Astrocyte (in vitro differentiated cells and primary cell): ENCODE results near the gene NT5C3A. TPM values are rescaled to one million over a fixed set of nuclear protein-coding genes. Genes with fewer than 3 reads are reported as not detected.

Experiments used
- DNase-seq: peaks from one replicate; pipeline ENCODE4 v3.0.0-alpha.2; 2010; ENCODE audit warnings: low read depth
- FAIRE-seq: peaks from 2 replicates; lab custom pipeline; 2011; peaks lifted over from hg19 to GRCh38; lab: Jason Lieb, UNC
- H2AFZ ChIP-seq: 2 replicates; pipeline ENCODE4 v1.6.0; 2012; ENCODE audit warnings: low read depth, low read length, inconsistent platforms
- H3K27ac ChIP-seq: 2 replicates; pipeline ENCODE4 v1.5.1; 2011; ENCODE audit warnings: low read depth, low read length, inconsistent platforms
- H3K27me3 ChIP-seq: 2 replicates; pipeline ENCODE4 v1.6.0; 2011; ENCODE audit warnings: low read length, inconsistent platforms; ENCODE audit not compliant: insufficient read depth
- H3K36me3 ChIP-seq: 2 replicates; pipeline ENCODE4 v1.5.1; 2011; ENCODE audit warnings: low read length, inconsistent platforms; ENCODE audit not compliant: insufficient read depth
- H3K4me1 ChIP-seq: 2 replicates; pipeline ENCODE4 v1.5.1; 2011; ENCODE audit warnings: low read length, inconsistent platforms; ENCODE audit not compliant: insufficient read depth
- H3K4me2 ChIP-seq: 2 replicates; pipeline ENCODE4 v1.6.0; 2012; ENCODE audit warnings: low read length, inconsistent platforms
- H3K4me3 ChIP-seq: 2 replicates; pipeline ENCODE4 v1.5.1; 2011; ENCODE audit warnings: low read depth, mild to moderate bottlenecking, low read length, inconsistent platforms; ENCODE audit not compliant: insufficient read depth
- H3K79me2 ChIP-seq: 2 replicates; pipeline ENCODE4 v1.6.0; 2012; ENCODE audit warnings: mild to moderate bottlenecking, low read length, inconsistent platforms; ENCODE audit not compliant: insufficient read depth
- H3K9ac ChIP-seq: 2 replicates; pipeline ENCODE4 v1.6.0; 2012; ENCODE audit warnings: mild to moderate bottlenecking, low read length, inconsistent platforms
- H3K9me3 ChIP-seq: 2 replicates; pipeline ENCODE4 v1.5.1; 2012; ENCODE audit warnings: low read depth, mild to moderate bottlenecking, low read length, inconsistent platforms; ENCODE audit not compliant: insufficient read depth
- H4K20me1 ChIP-seq: 2 replicates; pipeline ENCODE4 v1.6.0; 2012; ENCODE audit warnings: low read length, inconsistent platforms; ENCODE audit not compliant: insufficient read depth
- H3K27ac Mint-ChIP-seq: one replicate; pipeline ENCODE4 v1.8.0; 2021; ENCODE audit warnings: mild to moderate bottlenecking, mixed read lengths; ENCODE audit not compliant: unreplicated experiment
- H3K27me3 Mint-ChIP-seq: one replicate; pipeline ENCODE4 v1.8.0; 2021; ENCODE audit warnings: low read depth, mixed read lengths; ENCODE audit not compliant: unreplicated experiment
- H3K36me3 Mint-ChIP-seq: one replicate; pipeline ENCODE4 v1.8.0; 2021; ENCODE audit warnings: low read depth, mixed read lengths; ENCODE audit not compliant: unreplicated experiment
- H3K4me1 Mint-ChIP-seq: one replicate; pipeline ENCODE4 v1.8.0; 2021; ENCODE audit warnings: low read depth, mixed read lengths; ENCODE audit not compliant: unreplicated experiment
- H3K4me3 Mint-ChIP-seq: one replicate; pipeline ENCODE4 v1.8.0; 2021; ENCODE audit warnings: mild to moderate bottlenecking, moderate library complexity, mixed read lengths; ENCODE audit not compliant: unreplicated experiment
- H3K9me3 Mint-ChIP-seq: one replicate; pipeline ENCODE4 v1.8.0; 2021; ENCODE audit warnings: mild to moderate bottlenecking, mixed read lengths; ENCODE audit not compliant: unreplicated experiment
- EZH2 ChIP-seq: IDR thresholded peaks from 2 replicates; pipeline ENCODE4 v1.6.1; 2012; ENCODE audit warnings: mild to moderate bottlenecking, low read length, inconsistent platforms; ENCODE audit not compliant: insufficient read depth
- total RNA-seq: library from RNA; stranded (reverse); gene quantifications from 2 replicates; pipeline ENCODE4 v1.2.1, GENCODE V29; 2021
- TF ChIP-seq, protein P1 (sequence below): IDR thresholded peaks from 2 replicates; pipeline ENCODE4 v1.5.1; 2011; ENCODE audit warnings: low read depth, mild to moderate bottlenecking, inconsistent platforms, low read length, moderate library complexity; ENCODE audit not compliant: insufficient read depth

NT5C3A gene
- total RNA-seq, 1 donor from 2014 or later = 24.1 TPM

DNA sequence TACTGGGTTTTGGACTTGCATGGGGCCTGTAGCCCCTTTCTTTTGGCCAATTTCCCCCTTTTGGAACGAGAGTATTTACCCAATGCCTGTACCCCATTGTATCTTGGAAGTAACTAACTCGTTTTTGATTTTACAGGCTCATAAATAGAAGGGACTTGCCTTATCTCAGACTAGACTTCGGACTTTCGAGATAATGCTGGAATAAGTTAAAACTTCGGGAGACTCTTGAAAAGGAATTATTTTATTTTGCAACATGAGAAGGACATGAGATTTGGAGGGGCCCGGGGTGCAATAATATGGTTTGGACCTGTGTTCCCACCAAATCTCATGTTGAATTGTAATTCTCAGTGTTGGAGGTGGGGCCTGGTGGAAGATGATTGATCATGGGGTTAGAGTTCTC is 8.3 kb upstream of the NT5C3A start:
- Mint-ChIP-seq H3K4me1 (peaks cover 2% of the 10 kb centered on the region), H3K27me3 (no peaks in the 10 kb centered on the region), H3K36me3 (peaks cover 5% of the 10 kb centered on the region), H3K27ac (no peak overlapping the region), H3K9me3 (peaks cover 11% of the 10 kb centered on the region), H3K4me3 (no peak overlapping the region)
- H3K9me3 ChIP-seq = peaks cover 6% of the 10 kb centered on the region
- H3K27ac ChIP-seq = no peak overlapping the region
- FAIRE-seq (no peak), DNase-seq (no peak)
- no peaks in the 10 kb centered on the region for H3K27me3 ChIP-seq
- peaks cover 3% of the 10 kb centered on the region for H3K4me1 ChIP-seq
- H3K79me2 ChIP-seq = no peaks in the 10 kb centered on the region
- H2AFZ ChIP-seq = no peak overlapping the region
- TF ChIP-seq, protein P1, sequence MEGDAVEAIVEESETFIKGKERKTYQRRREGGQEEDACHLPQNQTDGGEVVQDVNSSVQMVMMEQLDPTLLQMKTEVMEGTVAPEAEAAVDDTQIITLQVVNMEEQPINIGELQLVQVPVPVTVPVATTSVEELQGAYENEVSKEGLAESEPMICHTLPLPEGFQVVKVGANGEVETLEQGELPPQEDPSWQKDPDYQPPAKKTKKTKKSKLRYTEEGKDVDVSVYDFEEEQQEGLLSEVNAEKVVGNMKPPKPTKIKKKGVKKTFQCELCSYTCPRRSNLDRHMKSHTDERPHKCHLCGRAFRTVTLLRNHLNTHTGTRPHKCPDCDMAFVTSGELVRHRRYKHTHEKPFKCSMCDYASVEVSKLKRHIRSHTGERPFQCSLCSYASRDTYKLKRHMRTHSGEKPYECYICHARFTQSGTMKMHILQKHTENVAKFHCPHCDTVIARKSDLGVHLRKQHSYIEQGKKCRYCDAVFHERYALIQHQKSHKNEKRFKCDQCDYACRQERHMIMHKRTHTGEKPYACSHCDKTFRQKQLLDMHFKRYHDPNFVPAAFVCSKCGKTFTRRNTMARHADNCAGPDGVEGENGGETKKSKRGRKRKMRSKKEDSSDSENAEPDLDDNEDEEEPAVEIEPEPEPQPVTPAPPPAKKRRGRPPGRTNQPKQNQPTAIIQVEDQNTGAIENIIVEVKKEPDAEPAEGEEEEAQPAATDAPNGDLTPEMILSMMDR = no peak
- TF ChIP-seq EZH2 = no peak
- H3K36me3 ChIP-seq = no peaks in the 10 kb centered on the region
- no peaks in the 10 kb centered on the region for H4K20me1 ChIP-seq
- H3K9ac ChIP-seq = no peak overlapping the region
- no peak overlapping the region for H3K4me3 ChIP-seq
- no peak overlapping the region for H3K4me2 ChIP-seq

DNA sequence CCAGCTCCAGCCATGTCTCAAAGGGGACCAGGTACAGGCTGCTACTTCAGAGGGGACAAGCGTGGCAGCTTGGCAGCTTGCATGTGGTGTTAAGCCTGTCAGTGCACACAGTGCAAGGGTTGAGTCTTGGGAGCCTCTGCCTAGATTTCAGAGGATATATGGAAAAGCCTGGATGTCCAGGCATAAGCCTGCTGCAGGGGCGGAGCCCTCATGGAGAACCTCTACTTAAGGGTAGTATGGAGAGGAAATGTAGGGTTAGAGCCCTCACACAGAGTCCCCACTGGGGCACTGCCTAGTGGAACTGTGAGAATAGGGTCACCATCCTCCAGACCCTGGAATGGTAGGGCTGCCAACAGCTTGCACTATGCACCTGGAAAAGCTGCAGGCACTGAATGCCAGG is 7.7 kb upstream of the NT5C3A start:
- H3K36me3 Mint-ChIP-seq = peaks cover 6% of the 10 kb centered on the region
- peaks cover 14% of the 10 kb centered on the region for H3K9me3 Mint-ChIP-seq
- no peak overlapping the region for H2AFZ ChIP-seq
- no peak for FAIRE-seq
- DNase-seq = no peak
- H3K4me3 Mint-ChIP-seq = no peak overlapping the region
- no peak overlapping the region for H3K4me2 ChIP-seq
- H3K4me1 ChIP-seq = peaks cover 3% of the 10 kb centered on the region
- H4K20me1 ChIP-seq = no peaks in the 10 kb centered on the region
- no peaks in the 10 kb centered on the region for H3K36me3 ChIP-seq
- TF ChIP-seq, protein P1 = no peak
- no peak for TF ChIP-seq EZH2
- no peak overlapping the region for H3K27ac ChIP-seq
- H3K9me3 ChIP-seq = peaks cover 6% of the 10 kb centered on the region
- H3K4me1 Mint-ChIP-seq = peaks cover 2% of the 10 kb centered on the region
- no peak overlapping the region for H3K27ac Mint-ChIP-seq
- H3K9ac ChIP-seq = no peak overlapping the region
- no peaks in the 10 kb centered on the region for H3K27me3 ChIP-seq
- no peak overlapping the region for H3K4me3 ChIP-seq
- H3K79me2 ChIP-seq = no peaks in the 10 kb centered on the region
- no peaks in the 10 kb centered on the region for H3K27me3 Mint-ChIP-seq

DNA sequence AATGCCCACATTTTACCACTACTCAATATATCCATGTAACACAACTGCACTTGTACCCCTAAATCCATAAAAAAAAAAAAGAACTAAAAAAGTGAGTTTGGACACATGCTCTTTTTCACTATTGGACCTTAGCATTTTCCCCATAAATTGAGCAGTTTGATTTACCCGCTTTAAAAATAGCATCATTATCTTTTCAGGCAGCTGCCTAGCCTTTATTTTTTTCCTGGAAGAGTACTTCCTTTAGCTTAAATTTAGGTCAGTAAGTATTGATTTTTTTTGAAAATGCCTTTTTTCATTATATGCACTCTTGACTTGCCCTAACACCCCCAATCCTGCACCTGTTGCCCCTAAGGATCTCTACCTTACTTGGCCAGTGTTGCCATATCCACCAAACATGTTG is 5.3 kb upstream of the NT5C3A start:
- Mint-ChIP-seq H3K27me3 (no peaks in the 10 kb centered on the region), H3K4me1 (peaks cover 2% of the 10 kb centered on the region), H3K4me3 (no peak overlapping the region), H3K36me3 (peaks cover 6% of the 10 kb centered on the region), H3K9me3 (peaks cover 19% of the 10 kb centered on the region), H3K27ac (no peak overlapping the region)
- peaks cover 6% of the 10 kb centered on the region for H3K9me3 ChIP-seq
- H3K4me2 ChIP-seq = no peak overlapping the region
- FAIRE-seq (no peak), DNase-seq (no peak)
- no peak overlapping the region for H2AFZ ChIP-seq
- H4K20me1 ChIP-seq = no peaks in the 10 kb centered on the region
- H3K9ac ChIP-seq = no peak overlapping the region
- no peak overlapping the region for H3K4me3 ChIP-seq
- no peak overlapping the region for H3K27ac ChIP-seq
- no peaks in the 10 kb centered on the region for H3K27me3 ChIP-seq
- H3K4me1 ChIP-seq = peaks cover 3% of the 10 kb centered on the region
- TF ChIP-seq, protein P1 = no peak
- no peak for TF ChIP-seq EZH2
- H3K36me3 ChIP-seq = no peaks in the 10 kb centered on the region
- H3K79me2 ChIP-seq = no peaks in the 10 kb centered on the region
